Esophagus squamous epithelium (tissue), 5 donors: Measurements from ENCODE around the gene IFNA14. TPM values are rescaled to one million over a fixed set of nuclear protein-coding genes. Genes with fewer than 3 reads are reported as not detected.

Experiments
- DNase-seq: peaks from one replicate; lab custom pipeline; 2025; lab: John Stamatoyannopoulos, UW
- H3K27ac ChIP-seq, 4 donors: fragments of 200-600 bp; sonication (generic); one replicate each; pipeline ENCODE4 v1.5.1; 2016 to 2019; ENCODE audit warnings: mild to moderate bottlenecking in 1 of 4
- H3K27me3 ChIP-seq, 4 donors: fragments of 200-600 bp; sonication (generic); 1 replicate in 3 of 4; 2 replicates in 1 of 4; pipeline versions ENCODE4 v1.5.1 to v1.6.0; 2017 to 2021; ENCODE audit warnings: antibody characterized with exemption in 1 of 4
- H3K36me3 ChIP-seq, 3 donors: fragments of 200-600 bp; sonication (generic); one replicate each; pipeline ENCODE4 v1.5.1; 2016 to 2019
- H3K4me1 ChIP-seq, 3 donors: fragments of 200-600 bp; sonication (generic); one replicate each; pipeline ENCODE4 v1.5.1; 2017 to 2019
- H3K4me3 ChIP-seq, 4 donors: fragments of 200-600 bp; sonication (generic); 1 replicate in 3 of 4; 2 replicates in 1 of 4; pipeline ENCODE4 v1.5.1; 2016 to 2019; ENCODE audit warnings: mild to moderate bottlenecking in 2 of 4, moderate library complexity in 1 of 4
- H3K9me3 ChIP-seq, 3 donors: fragments of 200-600 bp; sonication (generic); one replicate each; pipeline ENCODE4 v1.5.1; 2016 to 2019
- POLR2A ChIP-seq, 4 donors: fragments of 450-650 bp; IDR thresholded peaks; one replicate each; pipeline ENCODE4 v1.6.1; 2017; ENCODE audit warnings: antibody characterized with exemption in 4 of 4, mild to moderate bottlenecking in 4 of 4, moderate library complexity in 3 of 4
- WGBS, 2 donors: methylation state at CpG; one replicate each; pipeline ENCODE4 v1.1.5; 2018; 5-methylcytosine and 5-hydroxymethylcytosine counted together
- intact Hi-C: fragments of 100-400 bp; cut with DNase I; formaldehyde crosslinking; loops from one replicate; pipeline ENCODE4 v1.15.0; 2022
- total RNA-seq, 4 donors: library from RNA; depleted of rRNA; stranded (reverse); fragments of >200 nt; gene quantifications; one replicate each; pipeline ENCODE4 v1.1.0, GENCODE V29; 2016
- TF ChIP-seq, protein P1 (sequence below), 6 experiments: fragments of 450-650 bp in 4 of 6; fragments of 200-600 bp in 2 of 6; sonication (generic) in 2 of 6; IDR thresholded peaks; one replicate each; pipeline ENCODE4 v1.5.1; 2016 to 2019; ENCODE audit warnings: antibody characterized with exemption in 6 of 6, mild to moderate bottlenecking in 4 of 6, moderate library complexity in 4 of 6
- donor health status: DM: yes; HTN: yes; CAD: no.

The IFNA14 gene
- total RNA-seq, result not detected

DNA sequence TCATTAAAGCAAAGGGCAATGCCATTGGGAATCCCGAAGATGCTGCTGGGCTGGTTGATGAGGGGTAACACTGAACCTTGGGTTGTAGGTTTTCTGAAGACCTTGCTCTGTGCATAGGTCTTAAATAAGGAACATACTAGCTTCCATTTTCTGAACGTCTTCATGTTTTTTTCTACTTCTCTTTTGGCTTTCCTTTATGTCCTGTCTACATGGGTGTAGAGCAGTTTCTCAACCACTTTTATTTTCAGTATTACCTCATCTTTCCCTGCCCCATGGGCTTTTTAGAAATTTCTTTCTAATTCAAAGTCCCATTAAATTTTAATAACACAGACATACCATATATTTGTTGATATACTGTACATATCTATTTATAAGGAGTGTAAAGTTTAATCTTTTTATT is at the start of gene IFNA14:
IFNA14 (minus strand) TSS at position 95 of the 400 bp plus-strand sequence; CDS start at position 25, 70 bp downstream.
- no peak within 1 kb of the TSS for H3K4me3 ChIP-seq
- H3K36me3 ChIP-seq, result no peaks in the 10 kb centered on the region
- intact Hi-C loops, result no loop called here
- no peak for DNase-seq
- H3K27ac ChIP-seq, result no peak within 1 kb of the TSS
- peaks cover 0 to 4% (median 0%) of the 10 kb centered on the region in 4 donors for H3K27me3 ChIP-seq
- H3K4me1 ChIP-seq, result no peaks in the 10 kb centered on the region
- WGBS, 2 donors, result 74 to 80% methylated on average over 2 of the region's 2 CpGs
- H3K9me3 ChIP-seq, result no peaks in the 10 kb centered on the region
- TF ChIP-seq, protein P1, sequence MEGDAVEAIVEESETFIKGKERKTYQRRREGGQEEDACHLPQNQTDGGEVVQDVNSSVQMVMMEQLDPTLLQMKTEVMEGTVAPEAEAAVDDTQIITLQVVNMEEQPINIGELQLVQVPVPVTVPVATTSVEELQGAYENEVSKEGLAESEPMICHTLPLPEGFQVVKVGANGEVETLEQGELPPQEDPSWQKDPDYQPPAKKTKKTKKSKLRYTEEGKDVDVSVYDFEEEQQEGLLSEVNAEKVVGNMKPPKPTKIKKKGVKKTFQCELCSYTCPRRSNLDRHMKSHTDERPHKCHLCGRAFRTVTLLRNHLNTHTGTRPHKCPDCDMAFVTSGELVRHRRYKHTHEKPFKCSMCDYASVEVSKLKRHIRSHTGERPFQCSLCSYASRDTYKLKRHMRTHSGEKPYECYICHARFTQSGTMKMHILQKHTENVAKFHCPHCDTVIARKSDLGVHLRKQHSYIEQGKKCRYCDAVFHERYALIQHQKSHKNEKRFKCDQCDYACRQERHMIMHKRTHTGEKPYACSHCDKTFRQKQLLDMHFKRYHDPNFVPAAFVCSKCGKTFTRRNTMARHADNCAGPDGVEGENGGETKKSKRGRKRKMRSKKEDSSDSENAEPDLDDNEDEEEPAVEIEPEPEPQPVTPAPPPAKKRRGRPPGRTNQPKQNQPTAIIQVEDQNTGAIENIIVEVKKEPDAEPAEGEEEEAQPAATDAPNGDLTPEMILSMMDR (IDR thresholded peaks at IDR 0.05), result no peak
- no peak for TF ChIP-seq POLR2A (IDR thresholded peaks at IDR 0.05)

GRCh38 chr9:21287280-21287679 is 47.5 kb upstream of the IFNA14 start:
- Histone ChIP-seq H3K9me3 (no peaks in the 10 kb centered on the region), H3K27ac (no peak overlapping the region), H3K27me3 (no peaks in the 10 kb centered on the region), H3K4me1 (no peaks in the 10 kb centered on the region), H3K4me3 (no peak overlapping the region), H3K36me3 (no peaks in the 10 kb centered on the region)
- no peak for DNase-seq
- TF ChIP-seq, protein P1 (IDR thresholded peaks at IDR 0.05), result no peak
- no peak for TF ChIP-seq POLR2A (IDR thresholded peaks at IDR 0.05)
- intact Hi-C loops, result no loop called here
- WGBS, 2 donors, result 79 to 87% methylated on average over 3 of the region's 3 CpGs

DNA sequence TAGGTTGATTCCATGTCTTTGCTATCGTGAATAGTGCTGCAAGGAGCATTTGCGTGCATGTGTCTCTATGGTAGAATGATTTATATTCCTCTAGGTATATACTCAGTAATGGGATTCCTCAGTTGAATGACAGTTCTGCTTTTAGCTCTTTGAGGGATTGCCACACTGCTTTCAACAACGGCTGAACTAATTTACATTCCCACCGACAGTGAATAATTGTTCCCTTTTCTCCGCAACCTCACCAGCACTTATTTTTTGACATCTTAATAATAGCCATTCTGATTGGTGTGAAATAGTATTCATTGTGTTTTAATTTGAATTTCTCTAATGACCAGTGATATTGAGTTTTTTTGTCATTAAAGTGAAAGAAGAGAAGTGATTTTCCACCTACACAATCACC is 46.9 kb upstream of the IFNA14 start:
- no peak for TF ChIP-seq POLR2A (IDR thresholded peaks at IDR 0.05)
- TF ChIP-seq, protein P1 (IDR thresholded peaks at IDR 0.05), result no peak

DNA sequence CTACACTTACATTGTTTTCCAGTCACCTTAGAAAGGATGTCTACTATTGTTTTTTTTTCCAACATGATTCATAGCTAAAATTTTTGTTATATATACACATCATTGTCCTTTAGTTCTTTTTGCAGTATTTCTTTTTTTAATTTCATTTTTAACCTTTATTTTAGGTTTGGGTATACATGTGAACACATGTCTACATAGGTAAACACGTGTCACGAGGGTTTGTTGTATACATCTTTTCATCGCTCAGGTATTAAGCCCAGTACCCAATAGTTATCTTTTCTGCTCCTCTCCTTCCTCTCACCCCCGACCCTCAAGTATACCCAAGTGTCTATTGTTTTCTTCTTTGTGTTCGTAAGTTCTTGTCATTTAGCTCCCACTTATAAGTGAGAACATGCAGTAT is 46.3 kb upstream of the IFNA14 start:
- no peak for DNase-seq
- WGBS, 2 donors, result 77 to 88% methylated on average over 5 of the region's 5 CpGs
- Histone ChIP-seq H3K27ac (no peak overlapping the region), H3K4me3 (no peak overlapping the region), H3K4me1 (no peaks in the 10 kb centered on the region), H3K27me3 (no peaks in the 10 kb centered on the region), H3K36me3 (no peaks in the 10 kb centered on the region), H3K9me3 (no peaks in the 10 kb centered on the region)
- TF ChIP-seq POLR2A (IDR thresholded peaks at IDR 0.05), result no peak
- TF ChIP-seq, protein P1 (IDR thresholded peaks at IDR 0.05), result no peak
- intact Hi-C loops, result no loop called here

More for the DNA sequence above, 46.9 kb upstream of the IFNA14 start:
- Histone ChIP-seq H3K27me3 (no peaks in the 10 kb centered on the region), H3K4me3 (no peak overlapping the region), H3K9me3 (no peaks in the 10 kb centered on the region), H3K4me1 (no peaks in the 10 kb centered on the region), H3K36me3 (no peaks in the 10 kb centered on the region), H3K27ac (no peak overlapping the region)
- 75% methylated on average over 5 of the region's 5 CpGs for WGBS, 2 donors
- intact Hi-C loops, result no loop called here
- DNase-seq, result no peak

- TF ChIP-seq, protein P1 (IDR thresholded peaks at IDR 0.05), result no peak
- no peak for TF ChIP-seq POLR2A (IDR thresholded peaks at IDR 0.05)
- WGBS, 2 donors, result 60 to 65% methylated on average over 2 of the region's 2 CpGs
- Histone ChIP-seq H3K27ac (no peak overlapping the region), H3K4me3 (no peak overlapping the region), H3K9me3 (no peaks in the 10 kb centered on the region), H3K36me3 (no peaks in the 10 kb centered on the region), H3K4me1 (no peaks in the 10 kb centered on the region), H3K27me3 (no peaks in the 10 kb centered on the region)
- intact Hi-C loops, result no loop called here
- no peak for DNase-seq
Observed at GRCh38 chr9:21281275-21281674, 41.5 kb upstream of the IFNA14 start.
